Measurements from ENCODE around the gene DSCAM. TPM values are rescaled to one million over a fixed set of nuclear protein-coding genes. Genes with fewer than 3 reads are reported as not detected.

The DSCAM gene
- total and polyA plus RNA-seq, 2 donors (not counting 3 experiments of a cell fraction or from before 2014, with no cell fraction given) = not detected

DNA sequence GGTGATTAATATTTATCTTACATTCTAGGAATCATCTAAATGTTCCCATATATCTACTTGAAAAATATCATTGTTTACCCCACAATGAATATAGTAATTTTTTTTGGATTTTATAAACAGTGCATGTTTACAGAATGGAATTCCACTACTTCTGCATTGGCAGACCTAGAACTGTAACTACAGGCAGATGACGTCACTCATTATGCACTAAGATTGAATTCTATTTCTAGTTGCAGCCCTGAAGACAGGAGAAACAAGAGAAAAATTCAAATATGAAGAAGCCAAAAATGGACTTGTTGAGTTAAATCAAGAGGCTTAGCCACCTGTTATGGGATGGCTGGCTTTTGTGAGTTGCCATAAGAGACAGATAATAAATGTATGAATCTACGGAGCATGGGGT, 615.0 kb downstream of the DSCAM start:
- Histone ChIP-seq H3K27me3 (ENCODE audit: control insufficient read depth in 2 of 2, insufficient read depth in 2 of 2, low read length in 2 of 2) (no peaks in the 10 kb centered on the region), H3K36me3 (ENCODE audit: control insufficient read depth in 2 of 2, extremely low read depth in 1 of 2, insufficient read depth in 2 of 2, low read length in 2 of 2) (no peaks in the 10 kb centered on the region), H3K9ac (replicated peaks; ENCODE audit: extremely low read depth, insufficient read depth, low read length) (no peak overlapping the region), H3K4me2 (ENCODE audit: insufficient read depth, low read length) (no peak overlapping the region), H3K4me3 (replicated peaks in 1 of 3; ENCODE audit: insufficient read depth in 1 of 3, low read depth in 1 of 3, low read length in 3 of 3) (no peak overlapping the region), H3K4me1 (ENCODE audit: control insufficient read depth, extremely low read depth, insufficient read depth, low read length) (no peaks in the 10 kb centered on the region), H3K9me1 (replicated peaks; ENCODE audit: control insufficient read depth, extremely low read depth, insufficient read depth, low read length) (no peaks in the 10 kb centered on the region), H3K9me3 (replicated peaks; ENCODE audit: control insufficient read depth, insufficient read depth, low read length) (peaks cover 8% of the 10 kb centered on the region), H3K79me2 (ENCODE audit: control insufficient read depth, insufficient read depth, low read length) (no peaks in the 10 kb centered on the region), H2AFZ (ENCODE audit: low read depth, low read length) (no peak overlapping the region), H4K20me1 (replicated peaks; ENCODE audit: control insufficient read depth, extremely low read depth, insufficient read depth, low read length) (no peaks in the 10 kb centered on the region), H3K27ac (ENCODE audit: insufficient read depth, low read depth, low read length) (no peak overlapping the region)
- ChIA-PET CTCF (no interaction called here), POLR2A (no interaction called here)
- intact Hi-C loops (cut with micrococcal nuclease) = no loop called here
- TF ChIP-seq GATA2 (IDR thresholded peaks at IDR 0.05; ENCODE audit: insufficient read depth, insufficient read length, low read depth, low read length) = no peak
- no peak for TF ChIP-seq MYC (IDR thresholded peaks at IDR 0.05; ENCODE audit: low read depth, low read length)
- no peak for TF ChIP-seq POLR2A (IDR thresholded peaks at IDR 0.05; ENCODE audit: low read depth, low read length)
- TF ChIP-seq JUN (IDR thresholded peaks at IDR 0.05; ENCODE audit: borderline replicate concordance, insufficient read depth, insufficient read length, low read depth) = no peak
- TF ChIP-seq, protein P1, sequence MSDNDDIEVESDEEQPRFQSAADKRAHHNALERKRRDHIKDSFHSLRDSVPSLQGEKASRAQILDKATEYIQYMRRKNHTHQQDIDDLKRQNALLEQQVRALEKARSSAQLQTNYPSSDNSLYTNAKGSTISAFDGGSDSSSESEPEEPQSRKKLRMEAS (IDR thresholded peaks at IDR 0.05; ENCODE audit: insufficient read depth, insufficient read length) = no peak
- DNase-seq (ENCODE audit: low read depth, low spot score) = no peak
- dilution Hi-C loops (cut with MboI; ENCODE audit: extremely low pct_ligation_motif_present, low sequenced_read_pairs) = no loop called here
- FAIRE-seq = no peak
- BruUV-seq (replicated peaks) = no TSS peak

DNA sequence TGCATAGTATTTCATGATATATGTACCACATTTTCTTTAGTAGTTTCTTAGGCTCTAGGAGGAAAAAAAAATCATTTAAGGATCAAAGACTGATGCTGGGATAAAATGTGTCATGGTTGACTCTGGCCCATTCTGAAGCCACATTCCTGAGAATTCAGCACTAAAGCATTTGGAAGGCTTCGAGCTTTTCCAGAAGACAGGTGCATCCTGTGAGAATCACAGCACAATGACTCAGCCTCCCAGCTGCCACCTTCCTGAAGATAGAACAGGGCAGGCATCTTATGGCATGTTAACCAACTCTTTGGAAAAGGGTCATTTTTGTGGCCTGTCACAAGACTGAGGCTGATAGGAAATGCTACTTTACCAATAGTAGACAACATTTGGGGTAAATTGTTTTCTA, 619.9 kb downstream of the DSCAM start:
- TF ChIP-seq EZH2 (IDR thresholded peaks at IDR 0.05; ENCODE audit: borderline replicate concordance, low read depth, low read length, severe bottlenecking) (no peak), GATA2 (IDR thresholded peaks at IDR 0.05; ENCODE audit: insufficient read depth, insufficient read length, low read depth, low read length) (no peak)
- TF ChIP-seq, protein P1 (IDR thresholded peaks at IDR 0.05; ENCODE audit: insufficient read depth, insufficient read length) = no peak
- TF ChIP-seq, protein P2, sequence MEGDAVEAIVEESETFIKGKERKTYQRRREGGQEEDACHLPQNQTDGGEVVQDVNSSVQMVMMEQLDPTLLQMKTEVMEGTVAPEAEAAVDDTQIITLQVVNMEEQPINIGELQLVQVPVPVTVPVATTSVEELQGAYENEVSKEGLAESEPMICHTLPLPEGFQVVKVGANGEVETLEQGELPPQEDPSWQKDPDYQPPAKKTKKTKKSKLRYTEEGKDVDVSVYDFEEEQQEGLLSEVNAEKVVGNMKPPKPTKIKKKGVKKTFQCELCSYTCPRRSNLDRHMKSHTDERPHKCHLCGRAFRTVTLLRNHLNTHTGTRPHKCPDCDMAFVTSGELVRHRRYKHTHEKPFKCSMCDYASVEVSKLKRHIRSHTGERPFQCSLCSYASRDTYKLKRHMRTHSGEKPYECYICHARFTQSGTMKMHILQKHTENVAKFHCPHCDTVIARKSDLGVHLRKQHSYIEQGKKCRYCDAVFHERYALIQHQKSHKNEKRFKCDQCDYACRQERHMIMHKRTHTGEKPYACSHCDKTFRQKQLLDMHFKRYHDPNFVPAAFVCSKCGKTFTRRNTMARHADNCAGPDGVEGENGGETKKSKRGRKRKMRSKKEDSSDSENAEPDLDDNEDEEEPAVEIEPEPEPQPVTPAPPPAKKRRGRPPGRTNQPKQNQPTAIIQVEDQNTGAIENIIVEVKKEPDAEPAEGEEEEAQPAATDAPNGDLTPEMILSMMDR (IDR thresholded peaks at IDR 0.05; ENCODE audit: extremely low read depth in 1 of 2, insufficient read depth in 1 of 2, low read depth in 1 of 2, low read length in 2 of 2) = no peak
- Histone ChIP-seq H3K4me1 (ENCODE audit: control insufficient read depth, extremely low read depth, insufficient read depth, low read length) (no peaks in the 10 kb centered on the region), H3K9me1 (replicated peaks; ENCODE audit: control insufficient read depth, extremely low read depth, insufficient read depth, low read length) (no peaks in the 10 kb centered on the region), H3K36me3 (ENCODE audit: control insufficient read depth in 2 of 2, extremely low read depth in 1 of 2, insufficient read depth in 2 of 2, low read length in 2 of 2) (no peaks in the 10 kb centered on the region), H3K27me3 (ENCODE audit: control insufficient read depth in 2 of 2, insufficient read depth in 2 of 2, low read length in 2 of 2) (no peaks in the 10 kb centered on the region), H3K9me3 (replicated peaks; ENCODE audit: control insufficient read depth, insufficient read depth, low read length) (peaks cover 9% of the 10 kb centered on the region), H3K9ac (replicated peaks; ENCODE audit: extremely low read depth, insufficient read depth, low read length) (no peak overlapping the region), H3K4me2 (ENCODE audit: insufficient read depth, low read length) (no peak overlapping the region), H3K79me2 (ENCODE audit: control insufficient read depth, insufficient read depth, low read length) (no peaks in the 10 kb centered on the region), H3K4me3 (replicated peaks in 1 of 3; ENCODE audit: insufficient read depth in 1 of 3, low read depth in 1 of 3, low read length in 3 of 3) (no peak overlapping the region), H4K20me1 (replicated peaks; ENCODE audit: control insufficient read depth, extremely low read depth, insufficient read depth, low read length) (no peaks in the 10 kb centered on the region), H2AFZ (ENCODE audit: low read depth, low read length) (no peak overlapping the region), H3K27ac (ENCODE audit: insufficient read depth, low read depth, low read length) (no peak overlapping the region)
- FAIRE-seq (no peak), DNase-seq (ENCODE audit: low read depth, low spot score) (no peak)
- POLR2A ChIA-PET = no interaction called here
- BruUV-seq (replicated peaks) = no TSS peak
- CTCF ChIA-PET = no interaction called here
- dilution Hi-C loops (cut with MboI; ENCODE audit: extremely low pct_ligation_motif_present, low sequenced_read_pairs) = no loop called here
- intact Hi-C loops (cut with micrococcal nuclease) = no loop called here
